LNCaP clone FGC (cell line): ENCODE results near the gene SLC15A5.

ENCODE experiments used
- DNase-seq: peaks from one replicate; pipeline ENCODE4 v3.0.0-alpha.2; 2011; ENCODE audit warnings: low read depth
- H3K4me3 ChIP-seq: 2 replicates; pipeline ENCODE4 v1.5.1; 2011; ENCODE audit warnings: mild to moderate bottlenecking, low read depth, low read length, control low read depth
- CTCF ChIP-seq: IDR thresholded peaks from 2 replicates; pipeline ENCODE4 v1.5.1; 2012; ENCODE audit warnings: mild to moderate bottlenecking; ENCODE audit not compliant: control insufficient read depth, insufficient read depth; ENCODE audit errors: extremely low read depth

The SLC15A5 gene

DNA sequence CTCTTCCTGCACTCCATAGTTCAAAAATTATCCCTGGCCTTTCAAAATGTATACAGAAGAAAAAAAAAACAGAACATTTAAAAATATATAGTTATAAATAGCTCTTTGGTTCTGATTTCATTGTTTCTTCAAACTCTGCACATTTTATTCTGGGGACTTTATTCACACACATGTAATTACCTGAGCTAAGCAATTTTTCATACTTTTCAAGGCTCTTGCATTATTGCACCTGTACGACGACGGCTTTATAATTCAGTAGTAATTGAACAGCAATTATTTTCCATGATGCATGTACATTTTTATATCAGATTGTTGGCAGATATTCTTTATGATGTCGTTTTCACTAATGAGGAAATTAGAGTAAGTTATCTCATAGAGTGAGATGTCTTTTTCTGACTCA, 13.5 kb upstream of the SLC15A5 start:
- H3K4me3 ChIP-seq, result no peak overlapping the region
- no peak for TF ChIP-seq CTCF
- DNase-seq, result no peak

GRCh38 chr12:16285586-16285985, 8.1 kb upstream of the SLC15A5 start:
- no peak overlapping the region for H3K4me3 ChIP-seq
- DNase-seq, result no peak
- TF ChIP-seq CTCF, result no peak

DNA sequence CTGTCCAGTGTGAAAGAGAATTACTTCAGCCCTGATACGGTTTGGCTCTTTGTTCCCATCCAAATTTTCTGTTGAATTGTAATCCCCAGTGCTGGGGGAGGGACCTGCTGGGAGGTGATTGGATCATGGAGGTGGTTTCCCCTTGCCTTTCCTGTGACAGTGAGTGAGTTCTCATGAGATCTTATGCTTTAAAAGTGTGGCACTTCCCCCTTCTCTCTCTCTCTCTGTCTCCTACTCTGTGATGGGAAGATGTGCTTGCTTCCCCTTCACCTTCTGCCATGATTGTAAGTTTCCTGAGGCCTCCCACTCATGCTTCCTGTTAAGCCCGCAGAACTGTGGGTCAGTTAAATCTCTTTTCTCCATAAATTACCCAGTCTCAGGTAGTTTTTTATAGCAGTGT, 5.5 kb upstream of the SLC15A5 start:
- H3K4me3 ChIP-seq, result no peak overlapping the region
- no peak for TF ChIP-seq CTCF
- DNase-seq, result no peak

DNA sequence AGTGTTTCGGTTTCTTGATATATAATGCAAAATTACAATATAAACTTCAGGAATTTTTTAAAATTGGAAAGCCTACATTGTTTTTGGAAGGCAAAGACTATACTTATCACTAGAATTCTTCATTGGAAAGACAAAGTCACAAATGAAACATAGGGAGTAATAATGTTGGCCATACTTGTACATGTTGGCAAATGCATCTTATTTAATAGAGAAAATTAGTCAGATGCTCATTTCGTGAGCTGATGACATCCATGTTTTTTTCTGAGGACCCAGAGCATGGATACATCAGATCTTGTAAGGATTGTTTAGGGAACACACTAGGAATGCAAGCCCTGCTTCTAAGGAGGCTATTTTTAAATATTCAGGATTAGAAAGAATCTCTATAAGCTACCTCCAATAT, 4.6 kb upstream of the SLC15A5 start:
- no peak for TF ChIP-seq CTCF
- H3K4me3 ChIP-seq, result no peak overlapping the region
- DNase-seq, result no peak

- no peak for DNase-seq
- TF ChIP-seq CTCF, result no peak
- no peak overlapping the region for H3K4me3 ChIP-seq
Observed at GRCh38 chr12:16281157-16281556, 3.7 kb upstream of the SLC15A5 start.

DNA sequence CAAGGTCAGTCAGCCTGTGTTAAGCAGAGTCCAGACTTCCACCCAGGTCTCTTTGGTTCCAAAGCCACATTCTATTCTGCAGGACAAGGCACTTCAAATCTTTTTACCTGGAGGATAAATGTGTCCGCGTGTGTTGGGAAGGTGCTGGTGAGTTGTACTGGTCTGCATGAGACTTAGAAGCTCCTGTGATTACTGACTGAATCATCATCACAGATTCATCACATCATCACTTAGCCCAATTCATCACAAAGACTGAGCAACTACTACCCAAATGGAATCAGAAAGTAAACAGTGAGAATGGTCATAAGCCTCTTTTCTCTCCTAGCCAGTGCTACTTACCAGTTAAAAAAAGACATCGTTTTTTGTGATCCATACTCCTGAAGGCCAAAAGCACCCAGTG, 5.3 kb downstream of the SLC15A5 start:
- TF ChIP-seq CTCF, result no peak
- H3K4me3 ChIP-seq, result no peak overlapping the region
- no peak for DNase-seq

GRCh38 chr12:16271062-16271461, 6.4 kb downstream of the SLC15A5 start:
- no peak overlapping the region for H3K4me3 ChIP-seq
- DNase-seq, result no peak
- no peak for TF ChIP-seq CTCF
